DMS79 (cell line): Measurements from ENCODE around the gene RIMS4.

Experiments used
- DNase-seq: peaks from one replicate; lab custom pipeline; 2025; lab: John Stamatoyannopoulos, UW

RIMS4 gene

GRCh38 chr20:44810391-44811149 lies at the start of gene RIMS4:
Gene RIMS4, minus strand, starts transcription at chr20:44810546. Its CDS starts 275 bp downstream, at chr20:44810271.
- no peak for DNase-seq

- DNase-seq: no peak
Measured at GRCh38 chr20:44858606-44859360, 48.4 kb upstream of the RIMS4 start.

GRCh38 chr20:44856856-44857448 lies 46.6 kb upstream of the RIMS4 start:
- DNase-seq: no peak

GRCh38 chr20:44856442-44856841 lies 46.1 kb upstream of the RIMS4 start:
- DNase-seq: no peak

GRCh38 chr20:44851545-44851944 lies 41.2 kb upstream of the RIMS4 start:
- no peak for DNase-seq

- DNase-seq: no peak
Measured at GRCh38 chr20:44850837-44851236, 40.5 kb upstream of the RIMS4 start.

GRCh38 chr20:44850272-44850671 lies 39.9 kb upstream of the RIMS4 start:
- no peak for DNase-seq

GRCh38 chr20:44849703-44850102 lies 39.4 kb upstream of the RIMS4 start:
- DNase-seq: no peak

- DNase-seq: no peak
Measured at GRCh38 chr20:44848254-44849015, 38.1 kb upstream of the RIMS4 start.

- no peak for DNase-seq
Measured at GRCh38 chr20:44843876-44844275, 33.5 kb upstream of the RIMS4 start.

GRCh38 chr20:44841955-44842354 lies 31.6 kb upstream of the RIMS4 start:
- no peak for DNase-seq

- no peak for DNase-seq
Measured at GRCh38 chr20:44840826-44841225, 30.5 kb upstream of the RIMS4 start.

- DNase-seq: no peak
Measured at GRCh38 chr20:44839481-44839880, 29.1 kb upstream of the RIMS4 start.

GRCh38 chr20:44838521-44838920 lies 28.2 kb upstream of the RIMS4 start:
- no peak for DNase-seq

GRCh38 chr20:44837946-44838345 lies 27.6 kb upstream of the RIMS4 start:
- DNase-seq: no peak

GRCh38 chr20:44836601-44837120 lies 26.3 kb upstream of the RIMS4 start:
- DNase-seq: no peak

- DNase-seq: no peak
Measured at GRCh38 chr20:44835661-44836221, 25.4 kb upstream of the RIMS4 start.

- no peak for DNase-seq
Measured at GRCh38 chr20:44835116-44835515, 24.8 kb upstream of the RIMS4 start.

- no peak for DNase-seq
Measured at GRCh38 chr20:44834693-44835092, 24.3 kb upstream of the RIMS4 start.

GRCh38 chr20:44833437-44833836 lies 23.1 kb upstream of the RIMS4 start:
- DNase-seq: no peak

GRCh38 chr20:44832724-44833123 lies 22.4 kb upstream of the RIMS4 start:
- no peak for DNase-seq

GRCh38 chr20:44830995-44831394 lies 20.6 kb upstream of the RIMS4 start:
- DNase-seq: no peak
